Esophagus muscularis mucosa (tissue), 3 donors: ENCODE data around the gene SLCO2A1.

Experiments used
- CTCF ChIP-seq, 3 experiments: fragments of 200-600 bp in 2 of 3; fragments of 450-650 bp in 1 of 3; sonication (generic) in 2 of 3; IDR thresholded peaks; one replicate each; pipeline ENCODE4 v1.5.1; 2017 to 2019; ENCODE audit warnings: antibody characterized with exemption in 3 of 3, mild to moderate bottlenecking in 2 of 3, moderate library complexity in 1 of 3
- POLR2A ChIP-seq: fragments of 450-650 bp; IDR thresholded peaks from one replicate; pipeline ENCODE4 v1.6.1; 2017; ENCODE audit warnings: antibody characterized with exemption, moderate library complexity, mild to moderate bottlenecking, low read depth

GRCh38 chr3:133934996-133935842 lies 94.5 kb downstream of the SLCO2A1 start:
- TF ChIP-seq CTCF (IDR thresholded peaks at IDR 0.05) (no peak), POLR2A (no peak)
